ENCODE measurements around the gene TOP3B. TPM values are rescaled to one million over a fixed set of nuclear protein-coding genes. Genes with fewer than 3 reads are reported as not detected.
A peak's percentile ranks its signal among the peaks of the same experiment; 100 is the strongest.

TOP3B gene
- total RNA-seq, 1 donor from 2014 or later, result 13.1 TPM

DNA sequence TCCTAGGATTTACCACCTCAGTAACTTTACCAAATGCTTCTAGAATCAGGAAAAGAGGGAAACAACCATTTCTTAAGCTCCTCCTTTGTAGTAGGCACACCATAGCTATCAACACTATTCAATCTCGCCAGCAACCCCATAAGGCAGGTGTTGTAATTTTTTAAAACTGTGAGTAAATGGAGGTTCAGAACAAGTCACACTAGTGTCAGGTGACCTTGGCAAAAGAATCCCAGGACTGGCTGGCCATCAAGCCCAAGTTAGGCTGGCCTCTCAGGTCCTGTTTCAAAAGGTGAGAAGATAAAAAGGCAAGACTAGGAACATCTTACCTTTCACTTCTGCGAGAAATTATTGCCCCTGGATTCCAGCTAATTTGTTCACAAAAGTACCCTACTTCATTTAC, 713 bp downstream of the TOP3B start:
- peak in 1 of 2 donors; percentile 8 for DNase-seq (ENCODE audit: low read depth in 2 of 2)

DNA sequence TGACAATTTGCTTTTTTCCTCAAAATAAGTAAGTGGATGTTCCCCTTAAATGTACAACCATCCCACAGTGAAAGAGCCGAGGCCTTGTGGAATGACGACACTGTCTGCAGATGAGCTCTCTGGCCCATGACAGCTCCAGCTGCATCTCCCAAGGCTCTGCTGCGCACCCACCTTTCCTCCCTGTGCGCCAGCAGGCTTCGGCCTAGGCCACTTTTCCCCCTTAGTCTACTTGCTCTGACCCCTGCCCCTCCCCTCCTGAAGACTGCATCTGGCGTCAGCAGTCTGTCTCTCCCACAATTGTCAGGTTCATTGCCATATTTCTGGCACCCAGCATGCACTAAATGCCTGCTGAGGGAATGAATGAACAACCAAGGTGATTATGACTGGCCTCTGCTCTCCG, 2.0 kb downstream of the TOP3B start:
- no peak for DNase-seq (ENCODE audit: low read depth in 2 of 2)

DNA sequence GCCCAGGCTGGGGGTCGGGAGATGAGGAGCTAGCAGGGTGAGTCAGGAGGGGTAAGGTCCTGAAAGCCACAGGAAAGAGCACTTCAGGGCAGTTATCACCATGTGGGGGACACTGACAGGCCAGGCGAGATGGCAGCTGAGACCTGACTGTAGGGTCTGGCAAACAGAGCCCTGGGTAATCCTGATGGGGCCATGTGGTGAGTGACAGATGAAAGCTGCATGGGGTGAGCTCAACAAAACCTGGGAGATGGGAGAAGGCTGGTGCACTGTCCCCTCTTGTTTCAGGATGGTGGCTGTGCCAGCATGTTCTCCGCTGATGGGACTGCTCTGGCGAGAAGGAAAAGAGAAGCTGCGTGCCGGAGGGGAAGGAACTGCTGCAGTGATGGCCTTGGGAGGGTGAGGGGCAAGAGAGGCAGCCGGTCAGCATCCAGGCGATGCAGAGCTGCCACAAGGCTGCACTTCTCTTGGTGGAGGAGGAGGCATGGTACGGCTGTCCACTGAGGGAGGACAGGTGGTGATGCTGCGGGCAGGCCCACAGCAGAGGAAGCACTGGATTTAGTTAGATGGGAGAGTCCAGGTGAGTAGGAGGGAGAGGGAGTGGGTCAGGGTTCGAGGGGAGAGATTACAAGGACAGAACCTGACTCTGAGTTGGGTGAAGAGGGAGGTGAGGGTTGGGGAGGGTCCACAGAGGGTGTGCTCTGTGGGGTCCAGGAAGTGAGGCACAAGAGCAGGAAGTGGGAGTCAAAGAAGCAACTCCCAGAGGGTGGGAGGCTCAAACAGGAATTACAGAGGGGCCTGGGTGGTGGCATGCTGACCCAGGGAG, 3.8 kb downstream of the TOP3B start:
- no peak for DNase-seq (ENCODE audit: low read depth in 2 of 2)

DNA sequence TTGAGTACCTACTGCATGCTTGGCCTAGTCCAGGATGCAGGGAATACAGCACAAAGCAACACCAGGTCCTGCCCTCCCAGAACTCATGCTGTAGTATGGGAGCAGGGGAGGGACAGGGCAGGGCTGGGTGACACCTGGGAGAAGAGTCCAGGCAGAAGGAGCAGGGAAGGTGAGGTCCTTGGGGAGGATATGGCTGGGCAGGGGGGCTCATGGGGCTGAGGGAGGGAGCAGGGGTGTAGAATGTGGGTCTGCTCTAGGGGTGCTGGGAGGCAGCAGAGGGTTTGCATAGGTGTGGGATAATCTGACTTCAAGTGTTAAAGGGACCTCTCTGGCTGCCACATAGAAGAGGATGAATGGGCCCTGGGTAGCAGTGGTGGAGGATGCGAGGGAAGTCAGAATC, 4.8 kb downstream of the TOP3B start:
- no peak for DNase-seq (ENCODE audit: low read depth in 2 of 2)

DNA sequence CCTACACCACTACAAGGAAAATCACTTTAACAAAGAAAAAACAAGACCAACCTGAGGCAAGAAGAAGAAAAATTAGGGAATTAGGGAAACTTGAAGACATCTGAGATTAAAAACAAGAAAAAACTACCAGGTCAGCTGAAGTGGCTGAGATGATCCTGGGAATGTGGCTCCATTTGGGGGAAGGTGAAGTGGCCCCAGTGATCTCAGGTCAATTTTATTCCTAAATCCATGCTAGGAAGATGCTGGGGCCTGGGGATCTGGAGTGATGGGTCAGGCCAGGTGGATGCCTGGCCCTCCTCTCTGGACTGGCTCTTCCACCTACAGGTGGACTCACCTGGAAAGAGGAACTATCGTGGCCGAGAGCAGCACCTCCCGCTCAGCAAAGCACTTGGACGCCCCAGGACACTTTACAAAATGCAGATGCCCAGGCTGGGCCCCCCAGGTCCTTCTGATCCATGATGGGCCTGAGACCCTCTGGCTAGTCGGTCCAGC, 6.7 kb downstream of the TOP3B start:
- DNase-seq (ENCODE audit: low read depth in 2 of 2), result no peak

DNA sequence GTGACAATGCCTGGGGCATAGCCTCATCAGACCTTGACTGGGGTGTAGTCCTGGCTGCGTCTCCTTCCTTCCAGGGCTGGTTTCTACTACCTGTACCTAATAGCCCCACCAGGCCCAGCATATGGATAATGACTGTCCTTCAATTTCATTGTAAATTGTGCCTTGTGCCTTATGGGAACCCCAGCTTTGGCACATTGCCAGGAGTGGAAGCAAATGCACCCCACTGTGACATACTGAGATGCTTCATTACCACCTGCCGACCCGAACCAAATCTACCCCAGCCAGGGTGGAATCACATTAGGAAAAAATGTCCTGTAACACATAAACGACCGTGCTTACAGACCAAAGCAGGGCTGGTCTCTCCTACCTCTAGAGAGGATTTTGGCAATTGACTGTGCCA, 7.3 kb downstream of the TOP3B start:
- DNase-seq (ENCODE audit: low read depth in 2 of 2), result no peak

DNA sequence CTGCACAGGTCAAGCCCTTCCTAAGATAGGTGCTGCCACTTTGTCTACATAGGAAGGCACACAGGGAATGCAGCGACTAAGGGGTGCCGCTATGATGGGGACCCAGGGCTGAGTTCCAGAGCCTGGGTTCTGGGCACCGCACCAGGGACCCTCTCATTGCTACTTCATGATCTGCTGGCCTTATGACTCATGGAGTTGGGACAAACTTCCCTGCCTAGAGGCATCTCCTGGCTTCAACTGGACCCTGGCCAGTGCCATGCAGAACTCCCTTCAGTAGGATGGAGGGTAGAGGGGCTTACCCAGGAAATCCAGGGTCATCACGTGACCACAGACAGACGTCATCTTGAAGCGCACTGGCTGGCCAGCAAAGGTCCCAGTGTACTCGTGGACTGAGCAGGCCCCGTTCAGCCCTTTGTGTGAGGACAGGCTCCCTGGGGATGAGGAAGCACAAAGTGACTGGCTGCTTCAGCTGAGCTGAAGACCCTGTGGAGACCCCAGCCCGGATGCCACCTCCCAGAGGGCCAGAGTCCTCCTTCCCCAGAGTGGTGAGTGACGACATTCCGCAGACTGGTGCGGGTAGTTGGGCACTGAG, 8.4 kb downstream of the TOP3B start:
- no peak for DNase-seq (ENCODE audit: low read depth in 2 of 2)

DNA sequence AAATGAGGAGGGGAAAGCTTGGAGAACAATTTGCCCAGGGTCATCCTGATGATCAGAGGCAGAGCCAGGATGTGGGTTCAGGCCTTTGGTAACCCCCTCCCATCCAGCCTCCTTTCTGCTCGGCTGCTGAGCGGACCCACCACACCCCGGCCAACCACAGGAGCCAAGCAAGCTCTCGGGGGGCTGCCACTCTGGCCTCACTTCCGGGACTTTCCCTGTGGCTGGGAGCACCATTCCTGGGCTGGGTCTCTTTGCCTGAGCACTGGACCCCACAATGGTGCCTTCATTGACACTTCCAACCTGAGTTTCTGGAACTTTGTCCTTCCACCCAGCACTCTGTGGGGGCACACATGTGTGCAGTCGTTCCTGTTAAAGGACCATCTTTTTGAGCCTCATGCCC, 9.8 kb downstream of the TOP3B start:
- no peak for DNase-seq (ENCODE audit: low read depth in 2 of 2)

DNA sequence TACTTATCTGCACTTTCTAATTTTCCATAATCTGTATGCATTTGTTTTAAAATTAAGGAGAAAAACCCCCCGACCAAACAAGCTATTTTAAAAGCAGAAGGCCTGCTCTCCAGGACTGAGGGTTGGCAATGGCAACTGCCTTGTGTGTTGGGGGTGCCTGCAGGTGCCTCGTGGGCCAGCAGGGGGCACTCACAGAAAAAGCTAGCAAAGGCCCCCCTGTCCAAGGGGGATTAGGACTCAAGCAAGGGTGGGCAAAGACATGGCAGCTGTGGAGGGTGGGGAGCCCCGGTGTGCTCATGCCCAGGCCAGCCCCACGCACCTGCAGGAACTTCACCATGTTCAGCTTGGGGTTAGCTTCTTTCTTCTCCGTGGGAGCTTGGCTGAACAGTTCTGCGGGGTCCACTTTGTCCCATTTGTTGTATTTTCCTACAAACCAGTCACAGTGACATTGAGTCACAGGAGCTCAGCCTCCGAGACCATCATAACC, 10.3 kb downstream of the TOP3B start:
- DNase-seq (ENCODE audit: low read depth in 2 of 2), result peak; percentile 18 to 49

DNA sequence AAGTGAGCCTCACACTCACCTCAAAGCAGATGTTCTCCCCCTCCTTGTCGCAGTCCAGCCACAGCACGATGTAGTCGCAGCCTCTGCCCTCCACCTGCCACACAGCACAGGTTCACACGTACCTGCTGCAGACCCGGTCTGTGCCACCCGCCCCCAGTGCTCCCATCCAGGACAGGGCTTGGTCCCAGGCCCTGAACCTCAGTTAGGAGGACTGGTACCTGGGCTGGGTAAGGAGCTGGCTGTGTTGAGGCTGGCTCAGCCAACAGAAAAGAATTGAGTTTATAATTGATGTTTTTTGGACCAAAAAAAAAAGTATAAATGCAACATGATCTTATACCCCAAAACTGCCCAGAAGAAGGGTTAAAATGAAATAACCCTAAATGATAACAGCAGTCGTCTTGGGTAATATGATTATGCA, 10.7 kb downstream of the TOP3B start:
- no peak for DNase-seq (ENCODE audit: low read depth in 2 of 2)

DNA sequence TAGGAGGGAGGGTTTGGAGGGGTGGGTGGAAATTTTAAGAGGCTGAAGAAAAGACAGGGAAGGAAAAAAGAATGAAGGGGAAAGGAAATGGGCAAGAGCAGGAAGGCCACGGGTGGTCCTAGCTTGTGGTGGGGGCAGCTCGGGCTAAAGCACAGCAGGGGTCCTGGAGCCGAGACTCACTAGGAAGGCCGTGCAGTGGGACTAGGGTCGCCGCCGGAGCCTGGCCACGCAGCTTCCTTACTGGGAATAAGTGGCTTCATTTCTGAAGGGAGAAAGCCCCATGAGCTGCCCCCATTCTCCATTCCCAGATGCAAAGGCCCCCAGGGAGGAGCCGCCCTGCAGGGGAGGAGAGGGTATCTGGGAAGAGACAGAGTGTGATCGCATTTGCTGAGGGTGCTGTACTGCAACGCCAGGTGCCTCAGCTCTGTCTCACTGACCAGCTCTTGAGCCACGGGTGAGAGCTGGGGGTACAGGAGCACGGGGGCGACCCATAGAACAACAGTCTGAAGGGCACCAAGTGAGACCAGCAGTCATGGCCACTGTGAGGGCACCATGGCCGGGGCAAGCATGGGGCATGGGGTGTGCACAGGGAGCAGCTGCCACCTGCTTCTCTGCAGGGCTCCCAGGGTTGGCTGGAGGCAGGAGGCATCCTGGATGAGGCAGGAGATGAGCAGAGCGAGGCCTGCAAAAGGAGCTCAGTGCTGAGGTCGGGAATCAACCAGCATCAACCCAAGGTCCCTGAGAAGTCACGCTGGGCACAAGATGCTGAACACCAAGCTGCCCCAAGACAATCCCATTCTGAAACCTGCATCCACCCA, 11.6 kb downstream of the TOP3B start:
- no peak for DNase-seq (ENCODE audit: low read depth in 2 of 2)

DNA sequence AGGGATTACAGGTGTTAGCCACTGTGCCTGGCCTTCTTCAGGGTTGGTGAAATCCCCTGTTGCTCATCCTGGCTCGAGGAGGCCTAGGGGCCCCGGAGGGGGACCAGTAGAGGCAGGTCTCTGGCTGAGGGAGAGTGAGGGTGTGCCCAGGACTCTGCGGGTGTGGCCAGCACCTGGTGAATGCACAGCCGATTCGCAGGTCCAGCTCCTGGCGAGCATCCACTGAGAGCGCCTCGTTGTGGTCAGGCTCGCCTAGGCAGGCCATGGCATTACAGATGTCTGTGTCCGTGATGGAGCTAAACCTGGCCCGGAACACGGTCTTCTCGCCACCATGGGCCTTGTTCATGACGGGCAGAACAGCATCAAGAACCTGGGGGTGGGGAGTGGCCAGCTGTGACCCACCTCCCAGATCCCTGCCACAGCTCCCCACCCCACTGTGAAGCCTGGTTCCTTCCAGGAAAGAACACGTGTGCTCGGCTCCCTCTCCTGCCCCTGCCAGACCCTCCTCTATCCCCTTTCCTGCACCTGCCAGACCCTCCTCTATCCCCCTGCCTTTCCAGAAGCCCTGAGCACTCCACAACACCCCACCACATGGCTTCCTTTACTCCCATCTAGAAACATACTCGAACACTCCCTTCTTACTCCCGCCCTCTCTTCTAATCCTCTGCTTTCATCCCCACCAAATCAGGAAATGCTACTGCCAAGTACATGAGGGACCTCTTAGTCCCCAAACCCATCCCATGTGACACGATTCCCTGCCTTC, 12.4 kb downstream of the TOP3B start:
- DNase-seq (ENCODE audit: low read depth in 2 of 2), result no peak

DNA sequence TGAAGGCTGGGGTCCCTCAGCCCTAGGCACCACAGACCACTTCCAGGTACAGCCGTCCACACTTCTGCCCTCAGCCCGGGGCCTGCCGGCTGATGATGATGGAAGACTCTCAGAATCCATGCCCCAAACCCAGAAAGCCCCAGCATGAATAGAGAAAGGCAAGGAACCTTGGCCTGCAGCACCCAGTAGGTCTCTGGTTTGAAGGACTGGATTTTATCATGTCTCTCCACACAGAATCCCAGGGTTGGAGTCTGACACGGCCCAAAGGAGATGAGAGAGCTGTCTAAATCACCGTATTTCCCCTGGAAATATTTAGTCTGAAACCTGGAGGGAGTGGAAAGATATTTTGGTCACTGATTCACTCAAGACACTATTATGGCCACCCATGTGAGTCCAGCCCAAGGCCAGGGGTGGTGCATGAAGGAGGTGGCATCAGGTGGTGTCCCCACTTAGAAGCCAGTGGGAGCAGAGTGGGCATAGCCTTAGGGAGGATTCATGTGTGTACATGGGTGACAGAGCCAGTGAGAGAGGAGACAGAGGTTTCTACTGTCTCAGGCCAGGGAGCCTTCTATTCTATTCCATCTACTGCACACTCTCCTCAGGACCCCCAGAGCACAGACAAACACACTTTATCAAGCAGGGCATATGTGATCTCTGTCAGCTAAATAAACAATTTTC, 14.0 kb downstream of the TOP3B start:
- no peak for DNase-seq (ENCODE audit: low read depth in 2 of 2)

DNA sequence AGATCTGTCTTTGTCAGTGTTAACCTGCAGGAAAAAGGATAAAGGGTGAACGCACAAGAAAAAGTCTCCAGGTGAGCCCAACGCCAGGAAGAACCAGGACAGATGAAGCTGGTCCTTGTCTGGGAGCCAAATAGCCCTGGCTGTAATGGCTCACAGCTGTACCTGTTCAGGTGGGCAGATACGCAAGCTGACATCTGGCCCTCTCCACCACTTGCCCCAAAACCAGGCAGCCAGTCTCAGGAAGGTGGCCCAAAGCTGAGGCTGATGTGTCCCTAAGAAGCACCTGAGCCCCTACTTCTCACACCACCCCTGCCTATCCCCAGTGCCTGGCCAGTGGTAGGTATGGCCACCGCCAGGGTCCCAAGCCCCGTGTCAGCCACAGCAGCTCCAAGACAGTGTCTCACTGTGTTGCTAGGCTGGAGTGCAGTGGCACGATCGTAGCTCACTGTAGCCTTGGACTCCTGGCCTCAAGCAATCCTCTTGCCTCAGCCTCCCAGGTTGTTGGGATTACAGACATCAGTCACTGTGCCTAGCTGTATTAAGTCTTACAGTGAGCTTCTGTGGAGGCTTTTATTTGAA, 14.8 kb downstream of the TOP3B start:
- DNase-seq (ENCODE audit: low read depth in 2 of 2), result no peak

DNA sequence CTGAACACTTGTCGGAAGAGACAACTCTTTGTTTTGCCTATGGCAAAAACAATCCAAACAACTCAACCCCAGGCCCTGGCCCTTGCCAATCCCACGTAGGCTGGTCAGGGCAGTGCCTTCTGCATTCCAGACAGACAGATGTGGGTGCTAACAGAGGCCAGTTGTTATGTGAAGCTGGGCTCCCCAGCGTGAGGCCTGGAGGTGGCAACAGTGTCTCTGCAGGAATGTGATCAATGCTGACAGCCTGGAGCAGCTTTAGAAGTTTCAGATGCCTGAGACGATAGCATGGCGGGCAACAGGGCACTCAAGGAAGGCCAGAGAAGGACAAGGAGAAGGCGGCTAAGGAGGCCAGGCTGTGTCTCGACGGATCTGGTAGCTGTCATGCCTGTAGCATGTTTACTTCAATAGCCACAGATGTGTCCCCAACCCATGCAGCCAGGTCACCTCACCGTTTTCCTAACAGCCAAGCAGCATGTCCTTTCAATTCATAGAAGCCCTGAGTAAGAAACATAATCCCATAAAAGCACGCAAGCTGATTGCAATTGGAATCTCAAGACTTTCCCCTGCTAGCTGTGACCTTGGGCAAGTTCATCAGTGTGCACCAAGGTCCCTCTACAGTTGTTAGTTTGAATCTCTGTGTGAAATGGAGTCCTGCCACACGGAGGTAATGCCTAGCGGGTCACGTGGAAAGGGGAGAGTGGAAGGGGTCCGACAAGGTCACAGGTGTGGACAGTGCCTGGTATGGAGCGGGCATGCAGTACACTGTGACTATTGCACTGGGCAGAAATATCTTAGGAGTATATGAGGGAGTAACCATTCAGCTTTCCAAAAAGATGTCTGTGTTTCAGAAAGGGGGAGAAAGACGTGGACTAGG, 15.7 kb downstream of the TOP3B start:
- no peak for DNase-seq (ENCODE audit: low read depth in 2 of 2)

DNA sequence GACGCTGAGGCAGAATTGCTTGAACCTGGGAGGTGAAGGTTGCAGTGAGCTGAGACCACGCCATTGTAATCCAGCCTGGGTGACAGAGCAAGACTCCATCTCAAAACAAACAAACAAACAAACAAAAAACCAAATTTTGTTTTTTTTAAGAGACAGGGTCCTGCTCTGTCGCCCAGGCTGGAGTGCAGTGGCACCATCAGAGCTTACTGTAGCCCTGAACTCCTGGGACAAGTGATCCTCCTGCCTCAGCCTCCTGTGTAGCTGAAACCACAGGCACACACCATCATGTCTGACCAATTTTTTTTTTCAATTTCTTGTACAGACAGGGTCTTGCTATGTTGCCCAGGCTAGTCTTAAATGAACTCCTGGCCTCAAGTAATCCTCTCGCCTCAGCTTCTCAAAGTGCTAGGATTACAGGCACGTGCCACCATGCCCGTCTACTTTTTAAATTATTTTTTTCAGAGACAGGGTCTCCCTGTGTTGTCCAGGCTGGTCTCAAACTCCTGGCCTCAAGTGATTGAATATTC, 16.8 kb downstream of the TOP3B start:
- no peak for DNase-seq (ENCODE audit: low read depth in 2 of 2)

DNA sequence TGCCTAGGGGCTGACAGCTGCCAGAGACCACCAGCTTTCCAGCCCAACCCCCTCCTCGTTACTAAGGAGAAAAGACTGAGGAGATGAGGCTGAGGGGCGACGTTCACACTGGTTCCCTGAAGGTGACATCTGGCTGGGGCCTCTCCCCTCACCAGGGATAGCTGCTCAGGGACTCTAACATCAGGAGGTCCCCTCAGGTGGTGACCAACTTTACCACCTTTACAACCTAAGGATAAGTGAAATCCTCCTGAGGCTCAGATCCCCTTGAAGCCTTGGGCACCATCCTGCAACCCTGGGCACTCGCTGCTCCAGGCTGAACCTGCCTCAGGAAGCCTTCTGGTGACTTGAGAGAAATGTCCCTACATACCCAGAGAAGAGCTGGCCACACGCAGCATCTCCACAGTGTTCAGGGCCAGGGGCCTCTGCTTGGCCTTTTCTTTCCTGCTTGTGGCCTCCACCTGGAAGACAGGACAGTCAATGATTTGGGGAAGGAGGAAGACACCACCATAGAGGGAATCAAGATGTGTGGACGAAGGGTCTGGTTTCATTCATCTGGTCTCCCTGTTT, 17.6 kb downstream of the TOP3B start:
- no peak for DNase-seq (ENCODE audit: low read depth in 2 of 2)

DNA sequence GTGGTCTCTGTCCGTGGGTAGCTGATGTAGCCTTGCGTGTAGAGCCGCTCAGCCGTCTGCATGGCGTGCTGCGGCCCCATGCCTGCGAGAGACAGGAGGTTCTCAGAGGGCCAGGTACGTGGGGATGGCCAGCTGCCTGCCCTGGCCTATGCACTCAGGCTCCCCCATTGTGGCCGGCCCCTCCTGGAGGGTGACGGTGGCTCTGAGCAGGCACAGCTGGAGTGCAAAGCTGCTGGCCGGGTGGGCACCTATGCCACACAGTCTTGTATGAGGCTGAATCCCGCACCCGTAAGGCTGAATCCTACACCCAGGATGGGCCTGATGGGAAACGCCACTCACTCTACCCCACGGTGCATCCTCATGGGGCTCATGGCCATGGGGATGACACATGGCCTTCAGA, 18.4 kb downstream of the TOP3B start:
- DNase-seq (ENCODE audit: low read depth in 2 of 2), result no peak

DNA sequence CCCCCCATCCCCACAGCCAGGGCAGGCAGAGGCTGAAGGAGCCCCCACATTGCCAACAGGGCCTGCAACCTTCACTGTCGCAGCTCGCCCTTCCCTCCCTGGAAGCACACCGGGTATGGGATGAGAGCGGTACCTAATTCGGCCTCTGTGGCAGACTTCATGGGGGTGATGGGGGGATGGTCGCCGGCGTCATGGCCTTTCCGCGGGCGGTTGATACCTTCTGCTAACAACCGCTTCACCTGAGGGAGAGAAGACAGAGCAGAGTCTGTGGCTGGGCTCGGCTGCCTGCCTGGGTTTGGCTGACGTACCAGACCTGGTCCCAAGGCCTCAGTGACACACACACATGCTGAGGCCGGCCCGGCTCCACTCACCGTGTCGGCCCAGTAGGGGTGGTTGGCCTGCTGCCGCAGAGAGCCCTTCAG, 18.8 kb downstream of the TOP3B start:
- DNase-seq (ENCODE audit: low read depth in 2 of 2), result no peak
